Kidney tubule cell (primary cell): ENCODE results near the gene UTP18.
"Not testable (repeated sequence)": the region's sequence is repeated elsewhere in the genome, so short reads cannot be mapped to it uniquely, and the experiment has no call there.

Source experiments
- DNase-seq: peaks from one replicate; pipeline ENCODE4 v3.0.0-alpha.2; 2018; ENCODE audit warnings: low spot score

The UTP18 gene

GRCh38 chr17:51259564-51260236 is 646 bp upstream of the UTP18 start, which contains the start of gene MBTD1:
MBTD1 (minus strand) TSS chr17:51260049; CDS start chr17:51225161, 34,888 bp downstream.
- peak; percentile 95 for DNase-seq

DNA sequence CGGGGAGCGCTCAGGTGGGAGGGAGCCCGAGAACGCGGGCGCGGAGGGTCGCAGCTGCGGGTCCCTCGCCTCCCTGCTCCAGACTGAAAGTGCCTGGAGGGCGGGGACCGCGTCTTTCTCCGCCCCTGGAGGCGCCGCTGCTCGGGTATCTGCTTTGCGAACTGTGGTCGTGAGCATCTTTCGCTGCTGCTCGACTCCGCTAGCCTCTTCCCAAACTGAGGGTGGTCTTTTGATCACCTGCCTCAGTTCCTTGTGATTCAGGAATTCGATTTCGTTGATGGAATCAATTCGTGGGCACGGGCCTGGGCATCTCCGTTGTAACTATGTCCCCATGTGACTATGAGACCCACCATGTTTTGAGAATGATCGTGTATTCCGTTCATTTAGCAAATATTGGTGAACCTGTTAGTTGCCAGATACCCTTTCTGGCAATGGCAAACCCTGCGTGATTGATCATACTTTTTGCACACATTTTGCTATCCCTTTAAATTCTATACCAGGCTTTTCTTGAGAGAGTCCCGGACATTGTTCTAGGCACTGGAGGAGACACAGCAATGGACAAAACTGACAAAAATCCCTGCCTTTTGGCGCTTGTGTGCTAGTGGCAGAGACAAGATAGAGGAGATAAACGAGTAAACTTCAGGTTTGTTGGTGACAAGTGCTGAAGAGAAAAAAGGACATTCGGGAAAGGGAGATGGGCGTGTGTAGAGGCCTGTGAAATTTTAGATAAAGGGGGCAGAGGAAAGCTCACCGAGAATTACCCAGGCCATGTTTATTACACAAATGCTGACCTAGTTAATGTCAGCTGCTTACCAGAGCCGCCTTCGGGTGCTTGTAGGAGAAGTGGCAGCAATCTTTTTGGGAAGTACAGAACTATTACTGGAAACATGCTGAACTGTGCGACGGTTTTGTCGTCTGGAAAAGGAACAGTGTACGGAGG is 948 bp downstream of the UTP18 start:
- DNase-seq = peak; percentile 9

GRCh38 chr17:51263006-51263405 is 2.7 kb downstream of the UTP18 start:
- DNase-seq = peak; percentile 8

- not testable (repeated sequence) for DNase-seq
Measured at GRCh38 chr17:51264466-51264865, 4.1 kb downstream of the UTP18 start.

GRCh38 chr17:51269991-51270390 is 9.6 kb downstream of the UTP18 start:
- DNase-seq = no peak

DNA sequence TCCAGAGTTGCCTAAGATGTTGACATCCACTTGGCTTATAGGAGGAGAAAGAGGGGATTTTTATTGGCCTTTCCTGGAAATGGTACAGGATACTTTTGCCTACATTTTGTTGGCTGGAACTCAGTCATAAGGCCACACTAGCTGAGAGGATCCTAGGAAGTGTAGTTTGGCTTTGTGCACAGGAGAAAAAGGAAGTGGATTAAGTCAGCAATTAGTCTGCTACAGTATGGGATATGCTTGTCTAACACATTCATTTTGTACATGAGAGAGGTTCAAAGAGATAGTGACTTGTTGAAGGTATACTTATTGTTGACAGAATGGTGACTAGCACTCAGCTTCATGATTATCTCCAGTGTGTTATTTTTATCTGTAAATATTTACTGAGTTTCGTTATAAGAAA is 10.3 kb downstream of the UTP18 start:
- no peak for DNase-seq

DNA sequence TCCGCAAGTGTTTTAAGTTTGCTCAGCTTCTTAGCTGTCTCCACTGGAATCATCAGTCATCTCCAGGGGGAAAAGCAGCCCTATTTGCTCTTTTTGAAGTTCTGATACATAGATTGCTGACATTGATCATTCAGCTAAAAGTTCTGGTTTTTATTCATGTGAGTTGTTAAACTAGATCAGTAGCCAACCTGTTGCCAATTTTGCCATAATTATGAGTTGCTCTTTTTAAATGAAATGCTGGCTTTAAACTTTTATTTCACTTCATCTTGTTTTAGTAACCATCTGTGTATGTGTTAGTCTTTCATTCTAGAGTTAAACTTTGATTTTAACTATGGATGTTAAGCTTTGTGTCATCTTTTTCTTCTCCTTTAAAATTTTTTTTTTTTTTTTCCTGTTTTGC is 12.5 kb downstream of the UTP18 start:
- DNase-seq = no peak

DNA sequence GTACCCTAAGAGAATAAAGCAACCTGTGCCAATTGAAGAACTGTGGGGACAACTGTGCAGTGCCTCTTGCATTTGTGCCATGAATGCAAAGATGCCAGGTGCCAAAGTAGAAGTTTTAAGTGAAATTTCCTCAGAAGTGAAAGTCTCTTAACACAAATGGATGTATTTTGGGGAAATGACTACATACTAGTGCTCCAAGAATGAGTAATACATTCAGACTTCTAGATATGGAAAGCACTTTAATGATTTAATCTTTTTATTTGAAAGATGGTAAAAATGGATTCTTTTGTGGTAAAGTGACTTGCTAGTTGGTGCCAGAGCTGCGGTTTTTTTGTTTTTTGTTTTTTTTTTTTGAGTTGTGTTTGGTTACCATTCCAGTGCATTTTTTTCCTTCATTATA is 15.0 kb downstream of the UTP18 start:
- DNase-seq = no peak

GRCh38 chr17:51279183-51279582 is 18.8 kb downstream of the UTP18 start:
- peak; percentile 35 for DNase-seq

GRCh38 chr17:51287412-51287811 is 27.1 kb downstream of the UTP18 start:
- no peak for DNase-seq

DNA sequence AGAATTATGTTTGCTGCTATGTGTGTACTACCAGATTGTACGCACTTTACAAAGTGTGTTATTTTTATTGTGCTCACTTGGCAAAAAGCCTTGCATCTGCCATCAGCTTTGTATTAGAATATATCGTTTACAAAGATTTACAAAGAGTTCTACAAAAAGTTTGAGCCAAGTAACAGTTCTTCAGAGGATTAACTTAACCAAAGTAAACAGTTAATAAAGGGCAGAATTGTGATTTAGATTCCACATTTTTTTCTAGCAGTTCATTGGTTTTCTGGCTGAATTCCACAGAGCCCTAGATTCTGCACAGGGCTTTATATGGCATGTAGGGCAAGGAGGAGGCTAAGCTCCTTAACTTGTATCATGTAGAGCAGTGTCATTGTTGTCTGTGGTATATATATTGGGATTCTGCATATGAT is 29.4 kb downstream of the UTP18 start:
- DNase-seq = no peak

DNA sequence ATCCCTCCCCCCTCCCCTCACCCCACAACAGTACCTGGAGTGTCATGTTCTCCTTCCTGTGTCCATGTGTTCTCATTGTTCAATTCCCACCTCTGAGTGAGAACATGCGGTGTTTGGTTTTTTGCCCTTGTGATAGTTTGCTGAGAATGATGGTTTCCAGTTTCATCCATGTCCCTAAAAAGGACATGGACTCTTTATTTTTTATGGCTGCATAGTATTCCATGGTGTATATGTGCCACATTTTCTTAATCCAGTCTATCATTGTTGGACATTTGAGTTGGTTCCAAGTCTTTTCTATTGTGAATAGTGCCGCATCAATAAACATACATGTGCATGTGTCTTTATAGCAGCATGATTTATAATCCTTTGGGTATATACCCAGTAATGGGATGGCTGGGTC is 34.0 kb downstream of the UTP18 start:
- not testable (repeated sequence) for DNase-seq

DNA sequence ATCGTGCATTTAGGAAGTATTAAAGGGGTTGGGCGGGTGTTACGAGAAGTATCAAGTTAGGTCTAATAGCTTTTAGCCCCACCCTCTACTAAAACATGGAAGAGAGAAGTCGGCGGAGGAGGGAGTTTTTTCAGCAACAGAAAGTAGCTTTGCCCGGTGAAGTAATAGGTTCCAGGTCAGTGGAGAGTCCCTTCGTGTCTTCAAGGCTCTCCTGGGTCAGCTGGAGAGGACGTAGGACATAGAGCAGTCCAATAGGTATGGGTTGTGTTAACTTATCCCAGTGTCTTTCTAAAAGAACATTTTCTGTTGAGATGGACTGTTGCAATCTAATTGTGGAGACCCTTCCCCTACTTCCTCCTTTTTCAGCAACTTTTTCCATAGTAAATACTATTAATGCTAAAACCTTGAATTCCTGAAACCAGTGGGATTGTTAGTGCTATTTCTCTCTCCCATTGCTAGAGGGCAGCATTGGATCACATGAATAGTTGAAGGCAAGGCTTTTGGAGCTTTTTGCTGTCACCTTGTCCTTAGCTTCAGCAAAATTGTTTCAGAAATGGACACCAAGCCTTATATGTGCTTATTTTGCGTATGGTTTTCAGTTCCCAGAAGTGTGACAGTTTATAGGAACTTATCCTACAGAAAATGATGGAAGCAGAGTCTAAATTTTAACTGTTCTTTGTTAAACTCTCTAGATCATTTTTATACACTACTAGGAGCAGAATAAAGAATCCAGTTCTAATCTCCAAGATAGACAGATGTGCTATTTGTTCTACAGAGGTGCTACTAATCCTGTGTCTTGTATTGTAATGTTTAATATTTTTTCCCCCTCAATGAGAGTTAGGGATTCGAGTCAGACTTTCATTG is 38.4 kb downstream of the UTP18 start:
- DNase-seq = peak; percentile 49

GRCh38 chr17:51299859-51300258 is 39.5 kb downstream of the UTP18 start:
- DNase-seq = no peak

DNA sequence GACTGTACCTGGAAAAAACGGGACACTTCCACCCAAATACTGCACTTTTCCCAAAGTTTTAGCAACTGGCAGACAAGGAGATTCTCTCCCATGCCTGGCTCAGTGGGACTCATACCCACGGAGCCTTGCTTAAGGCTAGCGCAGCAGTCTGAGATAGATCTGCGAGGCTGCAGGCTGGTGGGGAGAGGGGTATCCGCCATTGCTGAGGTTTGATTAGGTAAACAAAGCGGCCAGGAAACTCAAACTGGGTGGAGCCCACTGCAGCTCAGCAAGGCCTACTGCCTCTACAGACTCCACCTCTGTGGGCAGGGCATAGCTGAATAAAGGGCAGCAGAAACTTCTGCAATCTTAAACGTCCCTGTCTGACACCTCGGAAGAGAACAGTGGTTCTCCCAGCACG is 44.8 kb downstream of the UTP18 start:
- no peak for DNase-seq

- not testable (repeated sequence) for DNase-seq
Measured at GRCh38 chr17:51312003-51312402, 51.7 kb downstream of the UTP18 start.

DNA sequence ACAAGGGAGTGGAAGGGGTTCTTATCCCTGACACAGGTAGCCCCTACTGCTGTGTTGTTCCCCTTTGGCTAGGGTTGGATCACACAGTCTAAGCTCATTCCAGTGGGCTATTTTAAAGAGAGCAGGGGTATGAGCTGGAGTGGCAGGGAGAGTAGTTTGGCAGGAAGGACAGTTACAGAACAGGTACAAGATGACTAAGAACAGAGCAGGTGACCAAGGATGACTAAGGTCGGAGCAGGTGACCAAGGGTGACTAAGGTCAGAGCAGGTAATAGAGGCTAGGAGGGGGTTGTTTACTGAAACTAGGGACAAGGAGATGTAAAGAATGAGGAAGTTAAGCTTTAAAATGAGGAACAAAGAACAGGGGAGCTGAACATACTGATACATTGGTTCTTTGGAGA is 58.8 kb downstream of the UTP18 start:
- DNase-seq = peak; percentile 64

GRCh38 chr17:51322390-51323029 is 62.2 kb downstream of the UTP18 start:
- DNase-seq = peak; percentile 52

DNA sequence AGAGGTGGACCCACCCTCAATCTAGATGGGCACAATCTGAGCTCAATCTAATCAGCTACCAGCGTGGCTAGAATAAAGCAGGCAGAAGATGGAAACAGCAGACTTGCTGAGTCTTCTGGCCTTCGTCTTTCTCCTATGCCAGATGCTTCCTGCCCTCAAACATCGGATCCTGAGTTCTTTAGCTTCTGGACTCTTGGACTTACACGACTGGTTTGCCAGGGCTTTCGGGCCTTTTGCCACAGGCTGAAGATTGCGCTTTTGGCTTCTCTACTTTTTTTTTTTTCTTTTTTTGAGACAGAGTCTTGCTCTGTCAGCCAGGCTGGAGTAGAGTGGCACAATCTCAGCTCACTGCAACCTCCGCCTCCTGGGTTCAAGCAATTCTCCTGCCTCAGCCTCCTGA is 65.1 kb downstream of the UTP18 start:
- DNase-seq = no peak

GRCh38 chr17:51330861-51331503 is 70.6 kb downstream of the UTP18 start:
- DNase-seq = not testable (repeated sequence)

DNA sequence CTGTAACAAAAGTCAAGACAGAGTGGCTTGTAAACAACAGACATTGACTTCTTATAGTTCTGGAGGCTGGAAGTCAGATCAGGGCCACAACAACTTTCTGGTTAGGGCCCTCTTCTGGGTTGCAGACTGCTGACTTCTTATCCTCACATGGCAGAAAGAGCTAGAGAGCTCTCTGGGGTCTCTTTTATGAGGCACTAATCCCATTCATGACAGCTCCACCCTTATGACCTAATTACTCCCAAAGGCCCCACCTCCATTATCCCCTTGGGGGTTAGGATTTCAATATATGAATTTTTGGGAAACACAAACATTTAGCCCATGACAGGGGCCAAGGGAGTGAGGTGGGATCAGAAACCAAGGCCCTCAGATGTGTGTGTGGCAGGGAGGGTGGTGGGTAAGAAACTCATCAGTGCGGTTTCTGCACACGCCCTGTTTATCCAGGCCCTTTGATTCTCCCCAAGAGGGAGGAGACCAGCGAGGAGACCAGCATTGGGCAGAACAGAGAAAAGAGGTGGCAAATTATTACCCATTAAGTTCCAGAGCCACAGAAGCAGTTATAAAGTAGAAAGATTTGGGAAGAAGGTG is 74.8 kb downstream of the UTP18 start:
- no peak for DNase-seq
